Left kidney (tissue), 8 donors: ENCODE data around the gene OR2M4. TPM values are rescaled to one million over a fixed set of nuclear protein-coding genes. Genes with fewer than 3 reads are reported as not detected.
"Not testable (repeated sequence)": the region's sequence is repeated elsewhere in the genome, so short reads cannot be mapped to it uniquely, and the experiment has no call there.

Source experiments
- DNase-seq: peaks from one replicate; pipeline ENCODE4 v3.0.0-alpha.2; 2013
- long read RNA-seq, 8 donors: transcript quantifications; one replicate each; lab custom pipeline, GENCODE V29; 2026
- polyA plus RNA-seq: library from polyadenylated mRNA; unstranded; fragments of 120-200 nt; gene quantifications from one replicate; pipeline ENCODE4 v1.2.1, GENCODE V29; 2013; ENCODE audit not compliant: insufficient read length

The OR2M4 gene
- polyA plus RNA-seq = 0.07 TPM
- long read RNA-seq, donor 1 = 0 reads
- long read RNA-seq, donor 2 = 0 reads
- long read RNA-seq, donor 3 = 0 reads
- long read RNA-seq, donor 4 = 0 reads
- long read RNA-seq, donor 5 = 0 reads
- long read RNA-seq, donor 6 = 0 reads
- long read RNA-seq, donor 7 = 0 reads
- long read RNA-seq, donor 8 = 0 reads

- no peak for DNase-seq
Observed at GRCh38 chr1:248231117-248231516, at the start of gene OR2M4. TSS of gene OR2M4 (plus strand) at chr1:248231417. CDS start at chr1:248238929, 7,512 bp downstream.

GRCh38 chr1:248183996-248184395 lies 47.2 kb upstream of the OR2M4 start:
- no peak for DNase-seq

GRCh38 chr1:248187363-248187762 lies 43.9 kb upstream of the OR2M4 start:
- no peak for DNase-seq

- DNase-seq = peak; percentile 33
Observed at GRCh38 chr1:248189026-248189425, 42.2 kb upstream of the OR2M4 start.

GRCh38 chr1:248194117-248194516 lies 37.1 kb upstream of the OR2M4 start:
- no peak for DNase-seq

GRCh38 chr1:248196965-248197364 lies 34.3 kb upstream of the OR2M4 start, which contains the start of gene OR2M3:
TSS of gene OR2M3 (plus strand) at chr1:248197265. CDS start at chr1:248203068, 5,803 bp downstream.
- DNase-seq = no peak

GRCh38 chr1:248215880-248216279 lies 15.3 kb upstream of the OR2M4 start:
- no peak for DNase-seq

- no peak for DNase-seq
Observed at GRCh38 chr1:248225537-248225936, 5.7 kb upstream of the OR2M4 start.

- no peak for DNase-seq
Observed at GRCh38 chr1:248229360-248229908, 1.8 kb upstream of the OR2M4 start.

- no peak for DNase-seq
Observed at GRCh38 chr1:248239478-248239877, 8.3 kb downstream of the OR2M4 start.

- peak; percentile 21 for DNase-seq
Observed at GRCh38 chr1:248243204-248243603, 12.0 kb downstream of the OR2M4 start.

GRCh38 chr1:248259309-248259708 lies 28.1 kb downstream of the OR2M4 start:
- DNase-seq = not testable (repeated sequence)

- no peak for DNase-seq
Observed at GRCh38 chr1:248268178-248268577, 37.0 kb downstream of the OR2M4 start.

GRCh38 chr1:248273225-248273624 lies 42.0 kb downstream of the OR2M4 start:
- not testable (repeated sequence) for DNase-seq

- no peak for DNase-seq
Observed at GRCh38 chr1:248277876-248278275, 46.7 kb downstream of the OR2M4 start, which contains the start of gene OR2T33. TSS of gene OR2T33 (minus strand) at chr1:248277976. CDS start at chr1:248273814, 4,162 bp downstream.

GRCh38 chr1:248288391-248288790 lies 57.2 kb downstream of the OR2M4 start:
- DNase-seq = no peak

Other genes with a start within 250 kb of the OR2M4 start
- not detected for gene OR2L5, start 217.8 kb upstream of the OR2M4 start, polyA plus RNA-seq
- 0.13 TPM for gene OR2L2, start 201.3 kb upstream of the OR2M4 start, polyA plus RNA-seq
- gene OR2L3, start 184.6 kb upstream of the OR2M4 start, polyA plus RNA-seq = not detected
- not detected for gene OR2L13, start 136.2 kb upstream of the OR2M4 start, polyA plus RNA-seq
- not detected for gene OR2M5, start 86.3 kb upstream of the OR2M4 start, polyA plus RNA-seq
- not detected for gene OR2M2, start 56.6 kb upstream of the OR2M4 start, polyA plus RNA-seq
- gene OR2M3, start 34.2 kb upstream of the OR2M4 start, polyA plus RNA-seq = 0.08 TPM
- not detected for gene OR2T33, start 46.6 kb downstream of the OR2M4 start, polyA plus RNA-seq
- gene OR2T12, start 72.0 kb downstream of the OR2M4 start, polyA plus RNA-seq = 0.07 TPM
- gene OR2M7, start 93.2 kb downstream of the OR2M4 start, polyA plus RNA-seq = not detected
- not detected for gene OR14C36, start 117.4 kb downstream of the OR2M4 start, polyA plus RNA-seq
- gene OR2T4, start 130.2 kb downstream of the OR2M4 start, polyA plus RNA-seq = not detected
- gene OR2T6, start 144.3 kb downstream of the OR2M4 start, polyA plus RNA-seq = not detected
- not detected for gene OR2T1, start 171.6 kb downstream of the OR2M4 start, polyA plus RNA-seq
- not detected for gene OR2T2, start 214.2 kb downstream of the OR2M4 start, polyA plus RNA-seq
- gene OR2T3, start 241.9 kb downstream of the OR2M4 start, polyA plus RNA-seq = not detected